ENCODE measurements around the gene DYNLT4.

DNA sequence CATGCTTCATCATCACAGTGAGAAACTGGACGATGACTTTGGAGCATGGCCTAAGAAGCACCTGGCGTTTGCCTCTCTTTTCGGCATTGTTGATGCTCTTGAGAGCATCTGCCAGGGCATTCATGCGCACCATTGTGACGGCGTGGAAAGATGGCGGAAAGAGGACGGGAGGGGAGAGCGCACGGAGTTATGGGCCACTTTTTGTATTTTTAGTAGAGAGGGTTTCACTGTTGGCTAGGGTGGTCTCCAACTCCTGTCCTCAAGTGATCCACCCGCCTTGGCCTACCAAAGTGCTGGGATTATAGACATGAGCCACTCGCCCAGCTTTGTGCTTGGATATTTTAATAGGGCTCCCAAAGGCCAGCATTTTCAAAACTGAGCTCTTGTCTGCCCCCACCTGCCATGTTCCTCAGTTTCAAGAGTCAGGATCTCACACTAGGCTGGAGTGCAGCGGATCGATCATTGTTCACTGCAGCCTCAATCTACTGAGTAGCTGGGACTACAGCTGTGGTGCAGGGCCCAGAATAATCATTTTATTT is 26.5 kb downstream of the DYNLT4 start:
- TF ChIP-seq EZH2 (IDR thresholded peaks at IDR 0.05; ENCODE audit: insufficient read depth, poor library complexity, severe bottlenecking) (no peak), EZH2phosphoT487 (IDR thresholded peaks at IDR 0.05; ENCODE audit: insufficient read depth, low read depth) (no peak)

All from GM23248 (cell line).